Fibroblast of lung (primary cell): ENCODE measurements around the gene PUS3.

Experiments
- EZH2 ChIP-seq: IDR thresholded peaks from 2 replicates; pipeline ENCODE4 v1.5.1; 2012; ENCODE audit warnings: low read length, control low read depth, mild to moderate bottlenecking; ENCODE audit errors: missing control alignments
- TF ChIP-seq, protein P1 (sequence below), 2 donors: IDR thresholded peaks in 1 of 2; conservative IDR thresholded peaks in 1 of 2; 1 replicate in 1 of 2; 2 replicates in 1 of 2; pipeline ENCODE4 v1.5.1; 2011 to 2012; ENCODE audit warnings: low read length in 2 of 2, control low read depth in 1 of 2, inconsistent platforms in 1 of 2, low read depth in 1 of 2, mild to moderate bottlenecking in 1 of 2

DNA sequence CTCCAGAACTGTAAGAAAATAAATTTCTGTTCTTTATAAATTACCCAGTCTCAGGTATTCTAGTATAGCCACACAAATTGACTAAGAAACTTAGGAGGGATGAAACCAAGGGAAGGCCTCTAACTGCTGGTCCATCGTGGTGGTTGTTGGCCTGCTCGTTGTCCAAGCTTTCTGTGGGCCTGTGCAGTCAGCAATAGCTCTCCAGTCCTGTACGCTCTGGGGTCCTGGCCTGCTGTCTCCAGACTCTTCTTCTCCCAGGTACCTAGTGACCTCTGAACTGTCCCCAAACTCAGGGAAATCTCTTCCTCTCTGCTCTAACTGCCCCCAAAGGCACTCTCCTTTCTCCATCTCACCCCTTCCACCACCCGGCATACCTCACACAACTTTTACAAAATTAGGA, 37.1 kb upstream of the PUS3 start:
- TF ChIP-seq, protein P1, sequence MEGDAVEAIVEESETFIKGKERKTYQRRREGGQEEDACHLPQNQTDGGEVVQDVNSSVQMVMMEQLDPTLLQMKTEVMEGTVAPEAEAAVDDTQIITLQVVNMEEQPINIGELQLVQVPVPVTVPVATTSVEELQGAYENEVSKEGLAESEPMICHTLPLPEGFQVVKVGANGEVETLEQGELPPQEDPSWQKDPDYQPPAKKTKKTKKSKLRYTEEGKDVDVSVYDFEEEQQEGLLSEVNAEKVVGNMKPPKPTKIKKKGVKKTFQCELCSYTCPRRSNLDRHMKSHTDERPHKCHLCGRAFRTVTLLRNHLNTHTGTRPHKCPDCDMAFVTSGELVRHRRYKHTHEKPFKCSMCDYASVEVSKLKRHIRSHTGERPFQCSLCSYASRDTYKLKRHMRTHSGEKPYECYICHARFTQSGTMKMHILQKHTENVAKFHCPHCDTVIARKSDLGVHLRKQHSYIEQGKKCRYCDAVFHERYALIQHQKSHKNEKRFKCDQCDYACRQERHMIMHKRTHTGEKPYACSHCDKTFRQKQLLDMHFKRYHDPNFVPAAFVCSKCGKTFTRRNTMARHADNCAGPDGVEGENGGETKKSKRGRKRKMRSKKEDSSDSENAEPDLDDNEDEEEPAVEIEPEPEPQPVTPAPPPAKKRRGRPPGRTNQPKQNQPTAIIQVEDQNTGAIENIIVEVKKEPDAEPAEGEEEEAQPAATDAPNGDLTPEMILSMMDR (conservative IDR thresholded peaks at IDR 0.05 in 1 of 2, IDR thresholded peaks at IDR 0.05 in 1 of 2; ENCODE audit: low read depth in 1 of 2, low read length in 2 of 2) = no peak
- TF ChIP-seq EZH2 = no peak
